Fibroblast of the aortic adventitia (primary cell): ENCODE measurements around the gene STYXL1. TPM values are rescaled to one million over a fixed set of nuclear protein-coding genes. Genes with fewer than 3 reads are reported as not detected.

Experiments used
- DNase-seq: peaks from one replicate; pipeline ENCODE4 v3.0.0-alpha.2; 2010; ENCODE audit warnings: low read depth
- H3K4me3 ChIP-seq: 2 replicates; pipeline ENCODE4 v1.5.1; 2011; ENCODE audit warnings: low read depth, mild to moderate bottlenecking, control low read depth, low read length, moderate library complexity
- total RNA-seq: library from RNA; depleted of rRNA; stranded (reverse); fragments of >200 nt; gene quantifications from 2 replicates; pipeline ENCODE4 v1.2.3, GENCODE V29; 2012; ENCODE audit warnings: low replicate concordance
- TF ChIP-seq, protein P1 (sequence below): IDR thresholded peaks from 2 replicates; pipeline ENCODE4 v1.5.1; 2011; ENCODE audit warnings: mild to moderate bottlenecking, low read length, control low read depth, inconsistent platforms; ENCODE audit not compliant: insufficient read depth

Gene STYXL1
- total RNA-seq, 1 donor: 33.2 TPM

DNA sequence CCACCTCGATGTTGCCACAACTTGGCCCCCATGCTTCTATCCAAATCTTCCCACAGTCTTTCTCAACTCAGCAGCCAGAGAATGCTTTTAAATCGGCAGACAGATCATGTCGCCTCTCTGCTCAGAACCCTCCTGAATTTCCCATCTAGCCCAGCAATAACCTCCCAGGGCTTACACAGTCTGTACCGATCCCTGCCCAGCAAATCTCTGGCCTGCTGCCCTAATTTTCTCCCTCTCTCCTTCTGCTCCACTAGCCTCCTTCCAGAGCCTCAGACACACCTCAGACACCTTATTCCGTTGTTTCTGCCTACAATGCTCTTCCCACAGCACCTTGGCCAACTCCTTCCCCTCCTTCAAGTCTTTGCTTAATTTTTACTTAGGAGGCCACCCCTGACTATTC is 32.4 kb upstream of the STYXL1 start:
- H3K4me3 ChIP-seq: no peak overlapping the region
- DNase-seq: no peak
- TF ChIP-seq, protein P1, sequence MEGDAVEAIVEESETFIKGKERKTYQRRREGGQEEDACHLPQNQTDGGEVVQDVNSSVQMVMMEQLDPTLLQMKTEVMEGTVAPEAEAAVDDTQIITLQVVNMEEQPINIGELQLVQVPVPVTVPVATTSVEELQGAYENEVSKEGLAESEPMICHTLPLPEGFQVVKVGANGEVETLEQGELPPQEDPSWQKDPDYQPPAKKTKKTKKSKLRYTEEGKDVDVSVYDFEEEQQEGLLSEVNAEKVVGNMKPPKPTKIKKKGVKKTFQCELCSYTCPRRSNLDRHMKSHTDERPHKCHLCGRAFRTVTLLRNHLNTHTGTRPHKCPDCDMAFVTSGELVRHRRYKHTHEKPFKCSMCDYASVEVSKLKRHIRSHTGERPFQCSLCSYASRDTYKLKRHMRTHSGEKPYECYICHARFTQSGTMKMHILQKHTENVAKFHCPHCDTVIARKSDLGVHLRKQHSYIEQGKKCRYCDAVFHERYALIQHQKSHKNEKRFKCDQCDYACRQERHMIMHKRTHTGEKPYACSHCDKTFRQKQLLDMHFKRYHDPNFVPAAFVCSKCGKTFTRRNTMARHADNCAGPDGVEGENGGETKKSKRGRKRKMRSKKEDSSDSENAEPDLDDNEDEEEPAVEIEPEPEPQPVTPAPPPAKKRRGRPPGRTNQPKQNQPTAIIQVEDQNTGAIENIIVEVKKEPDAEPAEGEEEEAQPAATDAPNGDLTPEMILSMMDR: no peak

DNA sequence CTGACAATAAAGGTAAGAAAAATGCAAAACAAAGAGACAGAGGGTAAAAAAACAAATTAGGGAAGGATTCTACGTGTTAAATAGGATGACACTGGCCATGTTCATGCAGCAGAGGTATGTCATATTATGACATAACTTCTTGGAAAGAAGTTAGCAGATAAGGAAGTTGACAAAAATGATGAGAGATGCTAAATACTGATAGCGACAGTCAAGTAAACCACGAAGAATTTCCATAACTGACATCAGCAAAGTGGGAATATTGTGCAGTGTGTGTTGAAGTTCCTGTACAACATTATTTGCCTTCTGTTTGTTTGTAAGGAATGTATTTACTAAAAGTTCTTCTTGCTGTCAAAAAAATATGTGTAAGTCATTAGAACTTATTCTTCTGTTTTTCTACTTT is 29.6 kb upstream of the STYXL1 start:
- no peak for DNase-seq
- TF ChIP-seq, protein P1: no peak
- no peak overlapping the region for H3K4me3 ChIP-seq

DNA sequence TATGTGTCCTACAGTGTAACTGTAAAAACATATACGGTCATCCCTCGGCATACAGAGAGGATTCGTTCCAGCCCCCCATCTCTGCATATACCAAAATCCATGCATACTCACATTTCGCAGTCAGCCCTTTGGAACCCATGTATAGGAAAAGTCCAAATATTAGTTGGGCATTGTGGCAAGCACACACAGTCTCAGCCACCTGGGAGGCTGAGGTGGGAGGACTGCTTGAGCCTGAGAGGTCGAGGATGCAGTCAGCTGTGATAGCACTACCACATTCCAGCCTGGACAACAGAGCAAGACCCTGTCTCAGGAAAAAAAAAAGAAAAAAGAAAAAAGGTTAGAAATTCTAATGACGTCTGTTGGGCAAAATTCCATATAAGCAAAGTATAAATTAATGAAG is 29.2 kb upstream of the STYXL1 start:
- no peak for DNase-seq
- no peak overlapping the region for H3K4me3 ChIP-seq
- TF ChIP-seq, protein P1: no peak

DNA sequence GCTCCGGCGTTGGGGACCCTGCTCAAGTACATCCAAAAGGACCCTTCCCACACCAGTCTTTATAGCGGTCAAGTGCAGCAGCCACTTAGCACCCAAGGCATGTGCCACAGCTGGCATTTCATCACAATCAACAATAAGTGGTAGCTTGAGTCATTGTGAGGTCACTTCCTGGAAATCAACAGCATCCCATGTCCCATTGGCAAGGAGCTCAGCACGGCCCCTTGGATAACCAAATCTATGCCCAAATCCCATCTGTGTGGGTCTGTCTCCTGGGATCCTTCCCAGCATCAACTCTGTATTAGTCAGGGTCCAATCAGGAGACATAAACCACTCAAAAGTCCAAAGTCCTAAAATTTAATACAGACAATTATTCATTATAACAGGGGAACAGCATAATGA is 27.2 kb upstream of the STYXL1 start:
- H3K4me3 ChIP-seq: no peak overlapping the region
- TF ChIP-seq, protein P1: no peak
- DNase-seq: peak; percentile 41

DNA sequence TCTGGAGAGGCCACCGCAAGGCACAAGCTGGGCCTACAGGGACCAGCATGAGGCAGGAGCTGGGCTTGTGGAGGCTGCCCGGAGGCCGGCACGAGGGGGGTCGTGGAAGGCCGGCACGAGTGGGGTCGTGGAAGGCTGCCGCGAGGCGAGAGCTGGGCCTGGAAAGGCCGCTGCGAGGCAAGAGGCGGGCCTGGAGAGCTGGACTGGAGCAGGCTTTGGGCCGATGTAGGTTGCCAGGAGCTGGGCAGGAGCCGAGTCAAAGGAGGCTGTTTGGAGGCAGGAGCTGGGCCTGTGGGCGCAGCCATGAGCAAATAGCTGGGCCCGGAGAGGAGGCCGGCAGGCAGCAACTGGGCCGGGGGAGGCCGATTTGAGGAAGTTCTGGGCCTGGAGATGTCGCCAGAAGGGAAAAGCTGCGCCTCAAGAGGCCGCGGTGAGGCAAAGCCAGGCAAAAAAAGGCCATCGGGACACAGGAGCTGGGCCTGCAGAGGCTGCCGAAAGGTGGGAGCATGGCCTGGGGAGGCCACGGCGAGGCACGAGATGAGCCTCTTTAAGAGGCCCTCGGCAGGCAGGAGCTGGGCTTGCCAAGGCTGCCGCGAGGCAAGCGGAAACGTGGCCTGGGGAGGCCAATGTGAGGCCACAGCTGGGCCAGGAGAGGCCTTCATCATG is 26.6 kb upstream of the STYXL1 start:
- no peak overlapping the region for H3K4me3 ChIP-seq
- DNase-seq: no peak
- TF ChIP-seq, protein P1: no peak

DNA sequence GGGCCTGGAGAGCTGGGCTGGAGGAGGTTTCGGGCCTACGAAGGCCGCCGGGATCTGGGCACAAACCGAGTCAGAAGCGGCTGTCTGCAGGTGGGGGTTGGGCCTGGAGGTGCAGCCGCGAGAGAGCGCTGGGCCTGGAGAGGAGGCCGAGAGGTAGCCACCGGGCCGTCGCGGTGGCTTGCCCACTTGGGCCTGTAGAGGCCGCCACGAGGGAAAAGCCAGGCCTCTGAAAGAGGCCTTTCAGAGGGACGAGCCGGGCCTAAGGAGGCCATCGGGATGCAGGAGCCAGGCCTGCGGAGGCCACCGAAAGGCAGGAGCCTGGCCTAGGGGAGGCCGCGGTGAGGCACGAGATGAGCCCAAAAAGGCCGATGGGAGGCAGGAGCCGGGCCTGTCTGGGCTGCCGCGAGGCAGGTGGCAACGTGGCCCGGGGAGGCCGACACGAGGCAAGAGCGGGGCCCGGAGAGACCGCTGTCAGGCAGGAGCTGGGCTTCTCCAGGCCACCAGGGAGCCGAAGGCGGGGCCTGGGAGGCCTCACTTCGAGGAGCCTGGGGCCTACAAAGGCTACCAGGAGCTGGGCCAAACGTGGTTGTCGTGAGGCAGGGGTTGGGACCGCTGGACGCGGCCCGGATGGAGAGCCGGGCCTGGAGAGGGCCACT is 25.7 kb upstream of the STYXL1 start:
- H3K4me3 ChIP-seq: no peak overlapping the region
- DNase-seq: no peak
- TF ChIP-seq, protein P1: no peak
